Keratinocyte (primary cell): ENCODE measurements around the gene DNAJC22. TPM values are rescaled to one million over a fixed set of nuclear protein-coding genes. Genes with fewer than 3 reads are reported as not detected.

Experiments
- DNase-seq: peaks from one replicate; pipeline ENCODE4 v3.0.0-alpha.2; 2011; ENCODE audit warnings: low read depth, missing footprints, low spot score
- FAIRE-seq: peaks from 2 replicates; lab custom pipeline; 2011; peaks lifted over from hg19 to GRCh38; lab: Jason Lieb, UNC
- H2AFZ ChIP-seq: 2 replicates; pipeline ENCODE4 v1.6.0; 2012; ENCODE audit warnings: low read length, control low read depth, inconsistent platforms; ENCODE audit not compliant: control insufficient read depth
- H3K27ac ChIP-seq: 2 replicates; pipeline ENCODE4 v1.5.1; 2011; ENCODE audit warnings: low read length; ENCODE audit not compliant: control insufficient read depth, insufficient read depth
- H3K27me3 ChIP-seq: 3 replicates; pipeline ENCODE4 v1.6.0; 2011; ENCODE audit warnings: low read length; ENCODE audit not compliant: control insufficient read depth, insufficient read depth; ENCODE audit errors: extremely low read depth
- H3K36me3 ChIP-seq, 2 experiments: 2 replicates in 1 of 2; 3 replicates in 1 of 2; pipeline ENCODE4 v1.5.1; 2011; ENCODE audit warnings: low read length in 2 of 2, mild to moderate bottlenecking in 1 of 2; ENCODE audit not compliant: control insufficient read depth in 2 of 2, insufficient read depth in 2 of 2; ENCODE audit errors: extremely low read depth in 1 of 2
- H3K4me1 ChIP-seq: 3 replicates; pipeline ENCODE4 v1.5.1; 2011; ENCODE audit warnings: low read length; ENCODE audit not compliant: control insufficient read depth, insufficient read depth; ENCODE audit errors: extremely low read depth
- H3K4me2 ChIP-seq: 3 replicates; pipeline ENCODE4 v1.6.0; 2011; ENCODE audit warnings: low read depth, low read length; ENCODE audit not compliant: control insufficient read depth, insufficient read depth; ENCODE audit errors: extremely low read depth
- H3K4me3 ChIP-seq, 3 experiments: fragments of 200-600 bp in 1 of 3; sonication (generic) in 1 of 3; 2 replicates in 2 of 3; 3 replicates in 1 of 3; pipeline ENCODE4 v1.5.1; 2011 to 2016; ENCODE audit warnings: low read length in 3 of 3, mild to moderate bottlenecking in 3 of 3, control low read depth in 2 of 3, inconsistent platforms in 1 of 3, low read depth in 1 of 3, mixed read lengths in 1 of 3, mixed run types in 1 of 3, moderate library complexity in 1 of 3; ENCODE audit not compliant: control insufficient read depth in 2 of 3, insufficient read depth in 2 of 3; ENCODE audit errors: extremely low read depth in 1 of 3
- H3K79me2 ChIP-seq: 2 replicates; pipeline ENCODE4 v1.6.0; 2012; ENCODE audit warnings: low read length; ENCODE audit not compliant: control insufficient read depth, insufficient read depth
- H3K9ac ChIP-seq: 3 replicates; pipeline ENCODE4 v1.6.0; 2011; ENCODE audit warnings: low read length; ENCODE audit not compliant: control insufficient read depth, insufficient read depth; ENCODE audit errors: extremely low read depth
- H3K9me1 ChIP-seq: 3 replicates; pipeline ENCODE4 v1.6.0; 2011; ENCODE audit warnings: low read length; ENCODE audit not compliant: control insufficient read depth, insufficient read depth; ENCODE audit errors: extremely low read depth
- H3K9me3 ChIP-seq: 2 replicates; pipeline ENCODE4 v1.5.1; 2012; ENCODE audit warnings: low read depth, low read length; ENCODE audit not compliant: control insufficient read depth
- H4K20me1 ChIP-seq: 3 replicates; pipeline ENCODE4 v1.6.0; 2011; ENCODE audit warnings: low read length; ENCODE audit not compliant: control insufficient read depth, insufficient read depth; ENCODE audit errors: extremely low read depth
- EZH2 ChIP-seq: IDR thresholded peaks from one replicate; pipeline ENCODE4 v1.6.1; 2012; ENCODE audit warnings: inconsistent platforms, mild to moderate bottlenecking, low read length, moderate library complexity
- dilution Hi-C: fragments of 300-500 bp; cut with MboI; formaldehyde crosslinking; loops from one replicate; pipeline ENCODE4 v1.7.0; 2020; ENCODE audit warnings: low sequenced_read_pairs; ENCODE audit not compliant: extremely low pct_ligation_motif_present
- polyA plus RNA-seq, 5 experiments: library from polyadenylated mRNA; depleted of rRNA in 3 of 5; stranded (reverse) in 3 of 5; stranded (forward) in 1 of 5; unstranded in 1 of 5; fragments of >200 nt; gene quantifications; 1 replicate in 1 of 5; 2 replicates in 3 of 5; 3 replicates in 1 of 5; pipeline versions ENCODE4 v1.2.1 to v1.2.3, GENCODE V29; 2011 to 2012; ENCODE audit warnings: missing spikeins in 2 of 5, low read depth in 1 of 5, low replicate concordance in 1 of 5
- TF ChIP-seq, protein P1 (sequence below), 3 experiments: IDR thresholded peaks in 1 of 3; conservative IDR thresholded peaks in 1 of 3; optimal IDR thresholded peaks in 1 of 3; 2 replicates in 2 of 3; 3 replicates in 1 of 3; pipeline versions ENCODE3 to v1.5.1; 2011; ENCODE audit warnings: low read length in 3 of 3, mild to moderate bottlenecking in 3 of 3, moderate library complexity in 2 of 3, control low read depth in 1 of 3, inconsistent platforms in 1 of 3; ENCODE audit not compliant: insufficient read depth in 2 of 3; ENCODE audit errors: extremely low read depth in 1 of 3

DNAJC22 gene
- polyA plus RNA-seq, 1 donor (not counting 4 experiments of a cell fraction or from before 2014, with no cell fraction given): not detected

DNA sequence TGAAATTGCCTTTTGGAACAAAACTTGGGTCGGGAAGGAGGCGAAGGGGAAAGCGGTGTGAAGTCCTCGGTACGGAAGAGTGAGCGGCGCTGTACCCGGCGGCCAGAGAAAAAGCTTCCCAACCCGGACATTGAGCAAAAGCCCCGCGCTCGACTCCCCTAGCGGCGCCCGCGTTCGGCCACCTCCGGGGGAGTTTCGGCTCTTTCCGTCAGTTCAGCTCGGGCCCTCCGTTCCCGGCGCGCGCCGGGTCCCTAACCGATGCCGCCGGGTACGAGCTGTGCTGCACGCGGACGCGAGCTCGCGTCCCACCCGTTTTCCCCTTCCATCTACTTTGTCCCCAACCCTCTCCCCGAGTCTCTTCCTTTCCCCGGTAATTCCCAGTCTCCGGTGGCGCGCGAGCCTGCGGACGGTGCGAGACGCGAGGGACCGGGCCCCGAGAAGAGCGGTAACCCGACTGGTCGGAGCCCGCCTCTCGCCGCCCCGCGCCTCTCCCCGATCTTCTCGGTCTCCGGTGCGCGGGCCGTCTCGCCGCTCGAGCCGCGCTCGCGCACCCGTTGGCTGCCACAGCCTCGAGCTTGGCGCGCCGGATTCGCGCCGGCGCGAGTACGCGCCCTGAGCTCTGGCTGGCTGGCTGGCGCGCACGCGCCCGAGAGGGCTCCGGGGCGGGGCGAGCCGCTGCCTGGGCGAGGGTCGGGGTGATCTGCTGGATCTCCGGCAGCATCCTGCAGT, 20.1 kb downstream of the DNAJC22 start:
- Histone ChIP-seq H2AFZ (peak overlapping the region; percentile 93), H3K36me3 (peaks cover 0 to 2% of the 10 kb centered on the region in 2 experiments), H4K20me1 (no peaks in the 10 kb centered on the region), H3K4me1 (peaks cover 33% of the 10 kb centered on the region), H3K9ac (peak overlapping the region; percentile 96), H3K4me2 (peak overlapping the region; percentile 90), H3K79me2 (peaks cover 48% of the 10 kb centered on the region), H3K9me1 (no peaks in the 10 kb centered on the region), H3K27me3 (no peaks in the 10 kb centered on the region), H3K4me3 (peak overlapping the region; percentile 78 to 97 (median 91)), H3K9me3 (no peaks in the 10 kb centered on the region), H3K27ac (peak overlapping the region; percentile 91)
- TF ChIP-seq EZH2: no peak
- TF ChIP-seq, protein P1, sequence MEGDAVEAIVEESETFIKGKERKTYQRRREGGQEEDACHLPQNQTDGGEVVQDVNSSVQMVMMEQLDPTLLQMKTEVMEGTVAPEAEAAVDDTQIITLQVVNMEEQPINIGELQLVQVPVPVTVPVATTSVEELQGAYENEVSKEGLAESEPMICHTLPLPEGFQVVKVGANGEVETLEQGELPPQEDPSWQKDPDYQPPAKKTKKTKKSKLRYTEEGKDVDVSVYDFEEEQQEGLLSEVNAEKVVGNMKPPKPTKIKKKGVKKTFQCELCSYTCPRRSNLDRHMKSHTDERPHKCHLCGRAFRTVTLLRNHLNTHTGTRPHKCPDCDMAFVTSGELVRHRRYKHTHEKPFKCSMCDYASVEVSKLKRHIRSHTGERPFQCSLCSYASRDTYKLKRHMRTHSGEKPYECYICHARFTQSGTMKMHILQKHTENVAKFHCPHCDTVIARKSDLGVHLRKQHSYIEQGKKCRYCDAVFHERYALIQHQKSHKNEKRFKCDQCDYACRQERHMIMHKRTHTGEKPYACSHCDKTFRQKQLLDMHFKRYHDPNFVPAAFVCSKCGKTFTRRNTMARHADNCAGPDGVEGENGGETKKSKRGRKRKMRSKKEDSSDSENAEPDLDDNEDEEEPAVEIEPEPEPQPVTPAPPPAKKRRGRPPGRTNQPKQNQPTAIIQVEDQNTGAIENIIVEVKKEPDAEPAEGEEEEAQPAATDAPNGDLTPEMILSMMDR (optimal IDR thresholded peaks at IDR 0.05 in 1 of 3, IDR thresholded peaks at IDR 0.05 in 1 of 3, conservative IDR thresholded peaks at IDR 0.05 in 1 of 3; ENCODE audit: extremely low read depth in 1 of 3, insufficient read depth in 2 of 3, low read length in 3 of 3): peak in 2 of 3 experiments; percentile 0 to 14
- DNase-seq (peak; percentile 56), FAIRE-seq (no peak)
- dilution Hi-C loops: no loop called here

DNA sequence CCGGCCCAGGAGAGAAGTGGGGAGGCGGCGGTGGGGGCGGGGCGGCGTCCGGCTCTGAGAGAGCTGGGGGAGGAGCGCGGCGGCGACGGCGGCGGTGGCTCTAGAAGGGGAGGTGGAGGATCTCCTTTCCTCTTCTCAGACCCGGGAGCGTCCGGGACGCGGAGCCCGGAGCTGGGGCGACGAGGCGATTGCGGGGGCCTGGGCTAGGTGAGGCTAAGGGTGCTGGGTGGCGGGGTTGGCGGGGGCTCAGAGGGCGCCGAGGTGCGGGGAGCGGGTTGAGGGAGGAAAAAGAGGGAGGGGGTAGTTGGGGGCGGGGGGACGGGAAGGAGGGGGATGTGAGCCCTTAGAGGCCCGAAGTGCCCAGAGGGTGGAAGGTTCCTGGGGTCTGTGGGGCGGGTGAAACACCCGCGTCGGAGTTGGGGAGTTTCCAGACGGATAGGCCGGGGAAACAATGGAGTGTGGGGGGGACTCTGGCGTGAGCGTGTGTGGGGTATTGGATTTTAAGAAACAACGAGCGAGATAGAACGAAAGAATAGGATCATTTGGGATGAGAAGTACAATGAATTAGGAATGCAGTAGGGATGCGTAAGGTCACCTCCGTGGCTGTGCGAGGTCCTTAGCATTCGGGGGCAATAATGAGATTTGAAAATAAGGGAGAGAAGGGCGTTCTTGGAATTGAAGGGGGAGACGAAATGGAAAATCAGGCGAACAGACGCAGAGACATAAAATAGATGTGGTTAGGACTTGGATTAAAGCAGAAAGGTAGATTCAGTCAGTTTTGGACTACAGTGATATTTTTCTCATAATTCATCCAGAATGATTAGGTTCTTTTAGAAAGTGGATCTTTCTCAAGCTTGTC, 20.9 kb downstream of the DNAJC22 start, which contains the start of gene SPATS2:
SPATS2 (plus strand) TSS at position 82 of the 859 bp plus-strand sequence. CDS start 93,551 bp downstream, outside the sequence.
- H3K27ac ChIP-seq: peak within 1 kb of the TSS; percentile 91
- H2AFZ ChIP-seq: peak within 1 kb of the TSS; percentile 93
- DNase-seq (no peak), FAIRE-seq (no peak)
- H4K20me1 ChIP-seq: no peaks in the 10 kb centered on the region
- H3K9ac ChIP-seq: peak within 1 kb of the TSS; percentile 96
- H3K9me3 ChIP-seq: no peaks in the 10 kb centered on the region
- peak within 1 kb of the TSS; percentile 90 for H3K4me2 ChIP-seq
- H3K9me1 ChIP-seq: no peaks in the 10 kb centered on the region
- peaks cover 33% of the 10 kb centered on the region for H3K4me1 ChIP-seq
- peak within 1 kb of the TSS; percentile 78 to 97 (median 91) for H3K4me3 ChIP-seq
- peaks cover 0 to 2% of the 10 kb centered on the region in 2 experiments for H3K36me3 ChIP-seq
- dilution Hi-C loops: no loop called here
- TF ChIP-seq EZH2: no peak
- TF ChIP-seq, protein P1 (optimal IDR thresholded peaks at IDR 0.05 in 1 of 3, IDR thresholded peaks at IDR 0.05 in 1 of 3, conservative IDR thresholded peaks at IDR 0.05 in 1 of 3; ENCODE audit: extremely low read depth in 1 of 3, insufficient read depth in 2 of 3, low read length in 3 of 3): no peak
- H3K27me3 ChIP-seq: no peaks in the 10 kb centered on the region
- H3K79me2 ChIP-seq: peaks cover 56% of the 10 kb centered on the region
